ENCODE measurements around the gene LNP1. TPM values are rescaled to one million over a fixed set of nuclear protein-coding genes. Genes with fewer than 3 reads are reported as not detected.

LNP1 gene
- total and polyA plus RNA-seq, 2 donors (not counting 3 experiments of a cell fraction or from before 2014, with no cell fraction given) = 0.80 TPM

GRCh38 chr3:100468676-100469075 lies 67.3 kb downstream of the LNP1 start:
- dilution Hi-C loops (cut with MboI; ENCODE audit: extremely low pct_ligation_motif_present, low sequenced_read_pairs) = no loop called here
- intact Hi-C loops (cut with micrococcal nuclease) = loop anchor here (10.0 kb wide), 1 partner anchor 1166 kb away; no protein-coding TSS in a partner anchor
- no peak overlapping the region for H2AFZ ChIP-seq (ENCODE audit: low read depth, low read length)
- no peak overlapping the region for H3K27ac ChIP-seq (ENCODE audit: insufficient read depth, low read depth, low read length)
- no peaks in the 10 kb centered on the region for H3K4me1 ChIP-seq (ENCODE audit: control insufficient read depth, extremely low read depth, insufficient read depth, low read length)
- no peak overlapping the region for H3K4me3 ChIP-seq (replicated peaks in 1 of 3; ENCODE audit: insufficient read depth in 1 of 3, low read depth in 1 of 3, low read length in 3 of 3)
- FAIRE-seq (no peak), DNase-seq (ENCODE audit: low read depth, low spot score) (no peak)
- H3K79me2 ChIP-seq (ENCODE audit: control insufficient read depth, insufficient read depth, low read length) = no peaks in the 10 kb centered on the region
- CTCF ChIA-PET = interaction anchor here (0.6 to 1.6 kb wide), 2 partner anchors 121 to 1819 kb away, joined by 3 to 5 read pairs; no protein-coding TSS in a partner anchor
- no peaks in the 10 kb centered on the region for H3K9me1 ChIP-seq (replicated peaks; ENCODE audit: control insufficient read depth, extremely low read depth, insufficient read depth, low read length)
- no peak for TF ChIP-seq POLR2AphosphoS5 (IDR thresholded peaks at IDR 0.05; ENCODE audit: insufficient read depth, low read depth, low read length)
- no peak for TF ChIP-seq CTCF (IDR thresholded peaks at IDR 0.05; ENCODE audit: extremely low read depth in 1 of 2, insufficient read depth in 1 of 2, low read depth in 1 of 2, low read length in 2 of 2)
- no peak for TF ChIP-seq POLR2A (IDR thresholded peaks at IDR 0.05; ENCODE audit: low read depth, low read length)
- TF ChIP-seq FOS (IDR thresholded peaks at IDR 0.05; ENCODE audit: borderline replicate concordance, insufficient read depth, low read length) = no peak
- no peak for TF ChIP-seq GATA2 (IDR thresholded peaks at IDR 0.05; ENCODE audit: insufficient read depth, insufficient read length, low read depth, low read length)
- TF ChIP-seq MYC (IDR thresholded peaks at IDR 0.05; ENCODE audit: low read depth, low read length) = no peak
- TF ChIP-seq EZH2 (IDR thresholded peaks at IDR 0.05; ENCODE audit: borderline replicate concordance, low read depth, low read length, severe bottlenecking) = no peak
- TF ChIP-seq JUN (IDR thresholded peaks at IDR 0.05; ENCODE audit: borderline replicate concordance, insufficient read depth, insufficient read length, low read depth) = no peak
- no peak for TF ChIP-seq MAX (IDR thresholded peaks at IDR 0.05; ENCODE audit: insufficient read depth, insufficient read length)
- H4K20me1 ChIP-seq (replicated peaks; ENCODE audit: control insufficient read depth, extremely low read depth, insufficient read depth, low read length) = no peaks in the 10 kb centered on the region
- H3K9ac ChIP-seq (replicated peaks; ENCODE audit: extremely low read depth, insufficient read depth, low read length) = no peak overlapping the region
- H3K9me3 ChIP-seq (replicated peaks; ENCODE audit: control insufficient read depth, insufficient read depth, low read length) = no peaks in the 10 kb centered on the region
- no TSS peak for BruUV-seq (replicated peaks)
- no peaks in the 10 kb centered on the region for H3K36me3 ChIP-seq (ENCODE audit: control insufficient read depth in 2 of 2, extremely low read depth in 1 of 2, insufficient read depth in 2 of 2, low read length in 2 of 2)
- no peak overlapping the region for H3K4me2 ChIP-seq (ENCODE audit: insufficient read depth, low read length)
- POLR2A ChIA-PET = no interaction called here
- H3K27me3 ChIP-seq (ENCODE audit: control insufficient read depth in 2 of 2, insufficient read depth in 2 of 2, low read length in 2 of 2) = peaks cover 1 to 3% of the 10 kb centered on the region in 2 experiments

Data from endothelial cell of umbilical vein (primary cell).